ENCODE data around the gene CALHM6.
"Not testable (repeated sequence)": the region's sequence is repeated elsewhere in the genome, so short reads cannot be mapped to it uniquely, and the experiment has no call there.

CALHM6 gene

GRCh38 chr6:116482780-116483179 is 21.6 kb downstream of the CALHM6 start:
- Histone ChIP-seq H3K36me3 (ENCODE audit: insufficient read depth, low read length) (no peaks in the 10 kb centered on the region), H3K9me3 (replicated peaks; ENCODE audit: low read length) (no peaks in the 10 kb centered on the region), H3K9ac (ENCODE audit: low read depth, low read length) (no peak overlapping the region), H3K27me3 (ENCODE audit: control insufficient read depth, insufficient read depth, low read length) (peaks cover 4% of the 10 kb centered on the region), H3K4me3 (ENCODE audit: low read length) (no peak overlapping the region), H3K4me2 (ENCODE audit: low read length) (no peak overlapping the region), H3K4me1 (ENCODE audit: control insufficient read depth, insufficient read depth, low read length) (no peaks in the 10 kb centered on the region)

- H3K9me3 ChIP-seq (replicated peaks; ENCODE audit: low read length) = no peaks in the 10 kb centered on the region
- no peaks in the 10 kb centered on the region for H3K36me3 ChIP-seq (ENCODE audit: insufficient read depth, low read length)
- H3K27me3 ChIP-seq (ENCODE audit: control insufficient read depth, insufficient read depth, low read length) = peaks cover 4% of the 10 kb centered on the region
- no peaks in the 10 kb centered on the region for H3K4me1 ChIP-seq (ENCODE audit: control insufficient read depth, insufficient read depth, low read length)
- H3K4me2 ChIP-seq (ENCODE audit: low read length) = no peak overlapping the region
- no peak overlapping the region for H3K4me3 ChIP-seq (ENCODE audit: low read length)
- no peak overlapping the region for H3K9ac ChIP-seq (ENCODE audit: low read depth, low read length)
Measured at GRCh38 chr6:116483616-116484015, 22.4 kb downstream of the CALHM6 start.

DNA sequence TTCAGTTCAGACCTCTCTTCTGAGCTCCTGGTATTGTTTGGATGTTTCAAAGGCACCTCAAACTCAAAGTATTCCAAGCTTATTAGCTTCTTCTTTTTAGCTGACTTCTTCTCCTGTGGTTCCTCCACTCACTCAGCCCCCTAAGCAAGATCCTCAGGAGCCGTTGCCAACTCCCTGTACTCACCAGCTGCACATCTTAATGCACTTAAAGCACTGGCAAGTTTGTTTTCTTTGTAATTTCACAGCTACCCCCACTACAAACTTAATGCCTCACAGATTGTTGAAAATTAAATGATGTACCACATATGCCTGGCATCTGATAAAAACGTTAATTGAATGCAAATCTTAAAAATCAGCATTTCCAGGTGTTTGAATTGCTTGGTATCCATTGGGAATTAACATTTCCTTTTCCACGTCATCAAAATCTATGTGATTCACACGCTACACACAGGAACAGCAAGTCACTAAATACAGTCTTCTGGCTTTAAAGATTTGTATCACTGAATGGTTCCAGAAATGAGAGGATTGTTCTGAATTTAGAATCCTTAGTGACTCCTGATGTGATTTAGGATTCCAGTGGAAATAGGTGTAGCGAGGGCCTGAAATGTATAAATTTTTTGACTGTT is 24.5 kb downstream of the CALHM6 start:
- H3K27me3 ChIP-seq (ENCODE audit: control insufficient read depth, insufficient read depth, low read length) = peaks cover 4% of the 10 kb centered on the region
- H3K9ac ChIP-seq (ENCODE audit: low read depth, low read length) = no peak overlapping the region
- H3K4me1 ChIP-seq (ENCODE audit: control insufficient read depth, insufficient read depth, low read length) = no peaks in the 10 kb centered on the region
- H3K4me2 ChIP-seq (ENCODE audit: low read length) = no peak overlapping the region
- H3K36me3 ChIP-seq (ENCODE audit: insufficient read depth, low read length) = no peaks in the 10 kb centered on the region
- no peak overlapping the region for H3K4me3 ChIP-seq (ENCODE audit: low read length)
- H3K9me3 ChIP-seq (replicated peaks; ENCODE audit: low read length) = no peaks in the 10 kb centered on the region

GRCh38 chr6:116491610-116492330 is 30.6 kb downstream of the CALHM6 start:
- Histone ChIP-seq H3K9ac (ENCODE audit: low read depth, low read length) (no peak overlapping the region), H3K36me3 (ENCODE audit: insufficient read depth, low read length) (no peaks in the 10 kb centered on the region), H3K4me2 (ENCODE audit: low read length) (no peak overlapping the region), H3K4me1 (ENCODE audit: control insufficient read depth, insufficient read depth, low read length) (no peaks in the 10 kb centered on the region), H3K27me3 (ENCODE audit: control insufficient read depth, insufficient read depth, low read length) (no peaks in the 10 kb centered on the region), H3K9me3 (replicated peaks; ENCODE audit: low read length) (no peaks in the 10 kb centered on the region), H3K4me3 (ENCODE audit: low read length) (no peak overlapping the region)

GRCh38 chr6:116492331-116493067 is 31.3 kb downstream of the CALHM6 start:
- Histone ChIP-seq H3K36me3 (ENCODE audit: insufficient read depth, low read length) (no peaks in the 10 kb centered on the region), H3K4me2 (ENCODE audit: low read length) (no peak overlapping the region), H3K27me3 (ENCODE audit: control insufficient read depth, insufficient read depth, low read length) (no peaks in the 10 kb centered on the region), H3K9me3 (replicated peaks; ENCODE audit: low read length) (no peaks in the 10 kb centered on the region), H3K4me1 (ENCODE audit: control insufficient read depth, insufficient read depth, low read length) (no peaks in the 10 kb centered on the region), H3K4me3 (ENCODE audit: low read length) (no peak overlapping the region), H3K9ac (ENCODE audit: low read depth, low read length) (no peak overlapping the region)

- not testable (repeated sequence) for H3K9ac ChIP-seq (ENCODE audit: low read depth, low read length); H3K9me3 ChIP-seq (replicated peaks; ENCODE audit: low read length); H3K36me3 ChIP-seq (ENCODE audit: insufficient read depth, low read length); H3K4me3 ChIP-seq (ENCODE audit: low read length); H3K27me3 ChIP-seq (ENCODE audit: control insufficient read depth, insufficient read depth, low read length); H3K4me1 ChIP-seq (ENCODE audit: control insufficient read depth, insufficient read depth, low read length); H3K4me2 ChIP-seq (ENCODE audit: low read length)
Measured at GRCh38 chr6:116495161-116495560, 34.0 kb downstream of the CALHM6 start.

DNA sequence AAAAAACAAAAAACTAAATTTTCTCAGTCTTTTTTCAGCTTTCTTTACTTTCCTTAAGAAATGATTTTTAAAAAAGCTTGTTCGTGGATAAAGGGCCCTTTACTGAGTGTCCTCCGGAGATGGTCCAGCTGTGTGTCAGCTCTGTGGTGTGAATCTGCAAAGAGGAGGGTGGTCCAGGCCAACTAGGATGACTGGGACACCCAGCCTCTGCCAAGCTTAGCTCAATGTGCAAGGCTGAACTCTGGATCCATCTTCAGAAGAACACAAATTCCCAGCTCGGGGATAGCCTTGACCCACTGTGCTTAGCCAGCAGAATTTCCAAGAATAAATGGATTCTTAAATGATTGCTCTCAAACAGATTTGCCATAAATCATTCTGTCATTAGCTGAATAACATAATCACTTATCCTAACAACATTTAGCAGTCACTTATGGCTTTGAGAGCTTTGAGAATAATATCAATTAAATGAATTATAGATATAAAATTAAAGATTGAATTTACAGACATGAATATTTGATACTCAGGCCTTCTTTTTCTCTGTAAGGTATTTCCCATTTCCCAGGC is 36.0 kb downstream of the CALHM6 start:
- H3K4me3 ChIP-seq (ENCODE audit: low read length) = no peak overlapping the region
- no peak overlapping the region for H3K9ac ChIP-seq (ENCODE audit: low read depth, low read length)

DNA sequence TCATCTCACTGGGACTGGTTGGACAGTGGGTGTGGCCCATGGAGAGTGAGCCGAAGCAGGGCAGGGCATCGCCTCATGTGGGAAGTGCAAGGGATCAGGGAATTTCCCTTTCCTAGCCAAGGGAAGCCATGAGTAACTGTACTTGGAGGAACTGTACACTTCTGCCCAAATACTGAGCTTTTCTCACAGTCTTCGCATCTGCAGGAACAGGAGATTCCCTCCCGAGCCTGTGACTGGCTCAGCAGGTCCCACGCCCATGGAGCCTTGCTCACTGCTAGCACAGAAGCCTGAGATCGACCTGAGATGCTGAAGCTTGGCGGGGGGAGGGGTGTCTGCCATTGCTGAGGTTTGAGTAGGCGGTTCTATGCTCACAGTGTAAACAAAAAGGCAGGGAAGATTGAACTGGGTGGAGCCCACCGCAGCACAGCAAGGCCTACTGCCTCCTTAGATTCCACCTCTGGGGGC is 39.8 kb downstream of the CALHM6 start:
- Histone ChIP-seq H3K9me3 (replicated peaks; ENCODE audit: low read length) (no peaks in the 10 kb centered on the region), H3K4me1 (ENCODE audit: control insufficient read depth, insufficient read depth, low read length) (no peaks in the 10 kb centered on the region), H3K36me3 (ENCODE audit: insufficient read depth, low read length) (no peaks in the 10 kb centered on the region), H3K4me2 (ENCODE audit: low read length) (no peak overlapping the region), H3K9ac (ENCODE audit: low read depth, low read length) (no peak overlapping the region), H3K4me3 (ENCODE audit: low read length) (no peak overlapping the region), H3K27me3 (ENCODE audit: control insufficient read depth, insufficient read depth, low read length) (no peaks in the 10 kb centered on the region)

More for the DNA sequence above, 36.0 kb downstream of the CALHM6 start:
- Histone ChIP-seq H3K9me3 (replicated peaks; ENCODE audit: low read length) (no peaks in the 10 kb centered on the region), H3K4me1 (ENCODE audit: control insufficient read depth, insufficient read depth, low read length) (no peaks in the 10 kb centered on the region), H3K27me3 (ENCODE audit: control insufficient read depth, insufficient read depth, low read length) (no peaks in the 10 kb centered on the region), H3K36me3 (ENCODE audit: insufficient read depth, low read length) (no peaks in the 10 kb centered on the region), H3K4me2 (ENCODE audit: low read length) (no peak overlapping the region)

DNA sequence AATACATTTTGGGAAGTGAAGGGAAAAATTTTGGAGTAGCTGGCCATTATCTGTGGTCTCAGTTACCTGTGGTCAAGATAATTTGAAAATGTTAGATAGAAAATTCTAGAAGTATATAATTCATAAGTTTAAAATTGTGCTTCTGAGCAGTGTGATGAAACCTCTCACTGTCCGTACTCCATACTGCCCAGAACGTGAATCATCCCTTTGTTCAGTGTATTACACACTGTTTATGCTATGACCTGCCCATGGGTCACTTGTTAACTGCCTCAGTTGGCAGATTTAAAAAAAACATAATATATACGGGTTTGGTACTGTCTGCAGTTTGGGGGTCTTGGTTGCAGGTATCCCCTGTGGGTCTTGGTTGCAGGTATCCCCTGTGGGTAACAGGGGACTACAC is 46.1 kb downstream of the CALHM6 start:
- no peaks in the 10 kb centered on the region for H3K9me3 ChIP-seq (replicated peaks; ENCODE audit: low read length)
- no peaks in the 10 kb centered on the region for H3K36me3 ChIP-seq (ENCODE audit: insufficient read depth, low read length)
- no peak overlapping the region for H3K4me2 ChIP-seq (ENCODE audit: low read length)
- no peak overlapping the region for H3K4me3 ChIP-seq (ENCODE audit: low read length)
- no peak overlapping the region for H3K9ac ChIP-seq (ENCODE audit: low read depth, low read length)
- no peaks in the 10 kb centered on the region for H3K27me3 ChIP-seq (ENCODE audit: control insufficient read depth, insufficient read depth, low read length)
- peaks cover 8% of the 10 kb centered on the region for H3K4me1 ChIP-seq (ENCODE audit: control insufficient read depth, insufficient read depth, low read length)

- H3K9me3 ChIP-seq (replicated peaks; ENCODE audit: low read length) = no peaks in the 10 kb centered on the region
- no peak overlapping the region for H3K9ac ChIP-seq (ENCODE audit: low read depth, low read length)
- H3K4me3 ChIP-seq (ENCODE audit: low read length) = no peak overlapping the region
- H3K36me3 ChIP-seq (ENCODE audit: insufficient read depth, low read length) = no peaks in the 10 kb centered on the region
- H3K4me2 ChIP-seq (ENCODE audit: low read length) = no peak overlapping the region
- peaks cover 15% of the 10 kb centered on the region for H3K4me1 ChIP-seq (ENCODE audit: control insufficient read depth, insufficient read depth, low read length)
- H3K27me3 ChIP-seq (ENCODE audit: control insufficient read depth, insufficient read depth, low read length) = no peaks in the 10 kb centered on the region
Measured at GRCh38 chr6:116508527-116508926, 47.4 kb downstream of the CALHM6 start.

DNA sequence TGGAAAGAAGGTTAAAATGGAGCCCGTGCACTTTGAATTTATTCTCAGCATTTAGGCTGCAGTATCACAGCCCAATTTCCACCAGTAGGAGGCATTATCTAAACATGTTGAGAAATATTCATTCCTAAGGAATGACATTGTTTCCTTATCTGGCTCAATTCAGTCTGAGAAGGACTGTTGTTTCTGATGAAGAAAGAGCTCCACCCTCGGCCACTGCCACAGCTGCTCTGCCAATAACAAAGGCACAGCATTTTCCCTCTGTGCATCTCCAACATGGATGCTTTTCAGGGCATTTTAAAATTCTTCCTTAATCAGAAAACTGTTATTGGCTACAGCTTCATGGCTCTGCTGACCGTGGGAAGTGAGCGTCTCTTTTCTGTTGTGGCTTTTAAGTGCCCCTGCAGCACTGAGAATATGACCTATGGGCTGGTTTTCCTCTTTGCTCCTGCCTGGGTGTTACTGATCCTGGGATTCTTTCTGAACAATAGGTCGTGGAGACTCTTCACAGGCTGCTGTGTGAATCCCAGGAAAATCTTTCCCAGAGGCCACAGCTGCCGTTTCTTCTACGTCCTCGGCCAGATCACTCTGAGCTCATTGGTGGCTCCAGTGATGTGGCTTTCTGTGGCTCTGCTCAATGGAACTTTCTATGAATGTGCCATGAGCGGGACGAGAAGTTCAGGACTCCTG is 50.4 kb downstream of the CALHM6 start, which contains the start of gene CALHM5:
TSS of gene CALHM5 (plus strand) at position 216 of the 687 bp plus-strand sequence. CDS start at position 274, 58 bp downstream.
- H3K9me3 ChIP-seq (replicated peaks; ENCODE audit: low read length) = no peaks in the 10 kb centered on the region
- H3K27me3 ChIP-seq (ENCODE audit: control insufficient read depth, insufficient read depth, low read length) = no peaks in the 10 kb centered on the region
- H3K36me3 ChIP-seq (ENCODE audit: insufficient read depth, low read length) = peaks cover 9% of the 10 kb centered on the region
- peak within 1 kb of the TSS; percentile 69 for H3K4me3 ChIP-seq (ENCODE audit: low read length)
- peak within 1 kb of the TSS; percentile 84 for H3K4me2 ChIP-seq (ENCODE audit: low read length)
- H3K9ac ChIP-seq (ENCODE audit: low read depth, low read length) = peak within 1 kb of the TSS; percentile 86
- peaks cover 22% of the 10 kb centered on the region for H3K4me1 ChIP-seq (ENCODE audit: control insufficient read depth, insufficient read depth, low read length)

Data from skeletal muscle satellite cell (primary cell).